ENCODE measurements around the gene FAM217A. TPM values are rescaled to one million over a fixed set of nuclear protein-coding genes. Genes with fewer than 3 reads are reported as not detected.

FAM217A gene
- total and polyA plus RNA-seq, 2 of the 13 experiments (the other 11 are each of a cell fraction or from before 2014, with no cell fraction given) = not detected

- TF ChIP-seq SAP130 (CRISPR knock-in tag; IDR thresholded peaks at IDR 0.05; ENCODE audit: low read depth) = 0 out of 2 replicates have a peak, but pooled peaks have one; percentile 6
- 0 out of 2 replicates have a peak, but pooled peaks have one; percentile 3 for TF ChIP-seq GATA4 (IDR thresholded peaks at IDR 0.05; ENCODE audit: borderline replicate concordance, low read depth)
- TF ChIP-seq HDAC1 (CRISPR knock-in tag; IDR thresholded peaks at IDR 0.05) = no peak
- TF ChIP-seq ISX (CRISPR knock-in tag; conservative IDR thresholded peaks at IDR 0.05) = no peak
- TF ChIP-seq CREB1 (IDR thresholded peaks at IDR 0.05) = 0 out of 2 replicates have a peak, but pooled peaks have one; percentile 0
- TF ChIP-seq CREB1 (CRISPR knock-in tag; IDR thresholded peaks at IDR 0.05) = no peak
- no peak for TF ChIP-seq CENPX (CRISPR knock-in tag; IDR thresholded peaks at IDR 0.05)
- 0 out of 2 replicates have a peak, but pooled peaks have one; percentile 26 for TF ChIP-seq ZNF20 (CRISPR knock-in tag; IDR thresholded peaks at IDR 0.05)
- peak; percentile 46 for TF ChIP-seq ATF1 (CRISPR knock-in tag; IDR thresholded peaks at IDR 0.05)
- 0 out of 2 replicates have a peak, but pooled peaks have one; percentile 5 for TF ChIP-seq KLF9 (CRISPR knock-in tag; IDR thresholded peaks at IDR 0.05; ENCODE audit: low read depth)
- TF ChIP-seq ZNF672 (CRISPR knock-in tag; IDR thresholded peaks at IDR 0.05) = 0 out of 2 replicates have a peak, but pooled peaks have one; percentile 5
- 0 out of 2 replicates have a peak, but pooled peaks have one; percentile 2 for TF ChIP-seq ZGPAT (CRISPR knock-in tag; IDR thresholded peaks at IDR 0.05)
- TF ChIP-seq SNAI1 (CRISPR knock-in tag; IDR thresholded peaks at IDR 0.05; ENCODE audit: borderline replicate concordance) = peak; percentile 29; the same call in 1 of the 2 replicates
- no peak for TF ChIP-seq RBM39 (IDR thresholded peaks at IDR 0.05; ENCODE audit: low read depth, low read length, poor library complexity, severe bottlenecking)
- no peak for TF ChIP-seq ARNTL (CRISPR knock-in tag; IDR thresholded peaks at IDR 0.05)
- no peak for TF ChIP-seq ZBTB46 (CRISPR knock-in tag; IDR thresholded peaks at IDR 0.05; ENCODE audit: borderline replicate concordance)
- H4K20me1 ChIP-seq (ENCODE audit: insufficient read depth, low read length) = peaks cover 23% of the 10 kb centered on the region
- peak overlapping the region; percentile 97 for H3K27ac ChIP-seq (ENCODE audit: extremely low read length, insufficient read depth, low read length)
- peak overlapping the region; percentile 81 to 91 (median 82) for H3K4me3 ChIP-seq (replicated peaks in 1 of 3; ENCODE audit: insufficient read depth in 1 of 3, low read depth in 2 of 3, low read length in 3 of 3)
- POLR2A ChIA-PET = interaction anchor here (1.0 to 2.0 kb wide), 5 partner anchors 11 to 178 kb away, joined by 3 to 11 read pairs (median 5); partner anchors contain the start of gene ECI2
- peaks cover 0 to 5% of the 10 kb centered on the region in 2 experiments; a peak in 2 of 5 replicates for H3K36me3 ChIP-seq (replicated peaks in 1 of 2; ENCODE audit: control insufficient read depth in 1 of 2, insufficient read depth in 2 of 2, low read length in 2 of 2)
- DNase-seq (ENCODE audit: low spot score) = no peak
- under 1% methylated on average over 8 of the region's 8 CpGs for WGBS (ENCODE audit: low lambda C conversion rate)
- no peaks in the 10 kb centered on the region; a peak in 1 of 5 replicates for H3K27me3 ChIP-seq (ENCODE audit: control insufficient read depth in 1 of 2, insufficient read depth in 2 of 2, low read length in 2 of 2)
- peaks cover 59% of the 10 kb centered on the region for H3K79me2 ChIP-seq (ENCODE audit: insufficient read depth, low read length)
- intact Hi-C loops (cut with micrococcal nuclease; ENCODE audit: unreplicated experiment) (no loop called here), in situ Hi-C loops (cut with HindIII; ENCODE audit: extremely low pct_ligation_motif_present, low pct_unique_long_range_greater_than_20kb) (no loop called here)
- FAIRE-seq = no peak
- CTCF ChIA-PET (ENCODE audit: low intra/inter-chr PET ratio, low total read pairs) = interaction anchor here (0.9 kb wide), 1 partner anchor 11 kb away, joined by 4 read pairs; no protein-coding TSS in a partner anchor
- H3K4me2 ChIP-seq (ENCODE audit: low read depth, low read length) = peak overlapping the region; percentile 86
- H3K4me1 ChIP-seq (ENCODE audit: insufficient read depth, low read length) = peaks cover 37% of the 10 kb centered on the region
- H2AFZ ChIP-seq (ENCODE audit: low read length) = peak overlapping the region; percentile 79
- H3K9ac ChIP-seq (ENCODE audit: insufficient read depth, low read depth, low read length) = peak overlapping the region; percentile 85
- peak; percentile 11; the same call in 1 of the 3 replicates for ATAC-seq
- BruUV-seq (replicated peaks) = no TSS peak
- H3K9me3 ChIP-seq (ENCODE audit: low read length) = no peaks in the 10 kb centered on the region
Measured at GRCh38 chr6:4018924-4019236, 60.1 kb downstream of the FAM217A start.

Measured in HepG2 (cell line).